Cardiac muscle cell (in vitro differentiated cells and primary cell): Measurements from ENCODE around the gene MBNL2. TPM values are rescaled to one million over a fixed set of nuclear protein-coding genes. Genes with fewer than 3 reads are reported as not detected.
A peak's percentile ranks its signal among the peaks of the same experiment; 100 is the strongest.

Experiments
- DNase-seq, 2 donors: peaks; one replicate each; pipeline versions ENCODE4 v3.0.0 to v3.0.0-alpha.2; 2010 to 2017; ENCODE audit warnings: low read depth in 1 of 2, low spot score in 1 of 2
- H3K27ac ChIP-seq: fragments of 200-600 bp; sonication (generic); 2 replicates; pipeline ENCODE4 v1.5.1; 2016
- H3K27me3 ChIP-seq: fragments of 200-600 bp; sonication (generic); 2 replicates; pipeline ENCODE4 v1.6.0; 2016; ENCODE audit warnings: control low read depth
- H3K36me3 ChIP-seq: fragments of 200-600 bp; sonication (generic); 2 replicates; pipeline ENCODE4 v1.5.1; 2016; ENCODE audit warnings: control low read depth
- H3K4me1 ChIP-seq: fragments of 200-600 bp; sonication (generic); 2 replicates; pipeline ENCODE4 v1.8.1; 2017; ENCODE audit warnings: low read depth, mild to moderate bottlenecking, mixed run types
- H3K4me3 ChIP-seq: fragments of 200-600 bp; sonication (generic); 2 replicates; pipeline ENCODE4 v1.5.1; 2016; ENCODE audit warnings: mild to moderate bottlenecking
- H3K9me3 ChIP-seq: fragments of 200-600 bp; sonication (generic); 2 replicates; pipeline ENCODE4 v1.5.1; 2017; ENCODE audit warnings: low read depth, mild to moderate bottlenecking, control low read depth
- CTCF ChIP-seq: IDR thresholded peaks from 2 replicates; pipeline ENCODE4 v1.5.1; 2012; ENCODE audit warnings: low read depth, mild to moderate bottlenecking, low read length
- polyA plus RNA-seq: library from polyadenylated mRNA; unstranded; fragments of >200 nt; fragmentation: Nextera tagmentation; extraction: Ambion mirVana; gene quantifications from 2 replicates; pipeline ENCODE4 v1.2.1, GENCODE V29; 2016
- total RNA-seq: library from RNA; depleted of rRNA; stranded (reverse); fragments of >200 nt; gene quantifications from 2 replicates; pipeline ENCODE4 v1.2.3, GENCODE V29; 2016

The MBNL2 gene
- total and polyA plus RNA-seq, 2 experiments from 2014 or later: 15.2 to 27.8 TPM

- H3K36me3 ChIP-seq: no peaks in the 10 kb centered on the region
- H3K27me3 ChIP-seq: no peaks in the 10 kb centered on the region
- no peak for DNase-seq
- no peak overlapping the region for H3K4me3 ChIP-seq
- peaks cover 5% of the 10 kb centered on the region for H3K4me1 ChIP-seq
- H3K9me3 ChIP-seq: no peaks in the 10 kb centered on the region
- TF ChIP-seq CTCF: no peak
- no peak overlapping the region for H3K27ac ChIP-seq
These were observed 162.2 kb downstream of the MBNL2 start for GRCh38 chr13:97384371-97384770.

GRCh38 chr13:97385146-97385545 lies 163.0 kb downstream of the MBNL2 start:
- no peaks in the 10 kb centered on the region for H3K36me3 ChIP-seq
- H3K4me1 ChIP-seq: peaks cover 5% of the 10 kb centered on the region
- no peaks in the 10 kb centered on the region for H3K27me3 ChIP-seq
- no peak for TF ChIP-seq CTCF
- no peak overlapping the region for H3K4me3 ChIP-seq
- H3K9me3 ChIP-seq: no peaks in the 10 kb centered on the region
- peak in 1 of 2 donors; percentile 32 for DNase-seq
- H3K27ac ChIP-seq: no peak overlapping the region

- Histone ChIP-seq H3K27ac (no peak overlapping the region), H3K4me1 (peaks cover 12% of the 10 kb centered on the region), H3K27me3 (no peaks in the 10 kb centered on the region), H3K4me3 (no peak overlapping the region), H3K9me3 (no peaks in the 10 kb centered on the region), H3K36me3 (no peaks in the 10 kb centered on the region)
- no peak for DNase-seq
- no peak for TF ChIP-seq CTCF
These were observed 163.7 kb downstream of the MBNL2 start for GRCh38 chr13:97385854-97386253.

GRCh38 chr13:97386801-97387484 lies 164.8 kb downstream of the MBNL2 start:
- Histone ChIP-seq H3K4me3 (no peak overlapping the region), H3K27me3 (no peaks in the 10 kb centered on the region), H3K36me3 (no peaks in the 10 kb centered on the region), H3K27ac (no peak overlapping the region), H3K4me1 (peaks cover 23% of the 10 kb centered on the region), H3K9me3 (no peaks in the 10 kb centered on the region)
- peak in 1 of 2 donors; percentile 22 for DNase-seq
- no peak for TF ChIP-seq CTCF

GRCh38 chr13:97387485-97387839 lies 165.3 kb downstream of the MBNL2 start:
- H3K36me3 ChIP-seq: no peaks in the 10 kb centered on the region
- H3K27me3 ChIP-seq: no peaks in the 10 kb centered on the region
- H3K4me1 ChIP-seq: peaks cover 28% of the 10 kb centered on the region
- no peaks in the 10 kb centered on the region for H3K9me3 ChIP-seq
- no peak overlapping the region for H3K27ac ChIP-seq
- no peak overlapping the region for H3K4me3 ChIP-seq
- TF ChIP-seq CTCF: no peak
- DNase-seq: no peak
